ENCODE data around the gene RAD1.
A peak's percentile ranks its signal among the peaks of the same experiment; 100 is the strongest.

The RAD1 gene

GRCh38 chr5:34916518-34916917 lies 1.2 kb upstream of the RAD1 start:
- no peak for DNase-seq (ENCODE audit: low read depth in 2 of 2)

- no peak for DNase-seq (ENCODE audit: low read depth in 2 of 2)
Observed at GRCh38 chr5:34915856-34916192, 520 bp upstream of the RAD1 start.

GRCh38 chr5:34914671-34915138 lies 599 bp downstream of the RAD1 start:
- DNase-seq (ENCODE audit: low read depth in 2 of 2), result no peak

GRCh38 chr5:34913072-34913471 lies 2.2 kb downstream of the RAD1 start:
- DNase-seq (ENCODE audit: low read depth in 2 of 2), result no peak

GRCh38 chr5:34905564-34905963 lies 9.7 kb downstream of the RAD1 start:
- no peak for DNase-seq (ENCODE audit: low read depth in 2 of 2)

- DNase-seq (ENCODE audit: low read depth in 2 of 2), result no peak
Observed at GRCh38 chr5:34903260-34903659, 12.0 kb downstream of the RAD1 start.

- no peak for DNase-seq (ENCODE audit: low read depth in 2 of 2)
Observed at GRCh38 chr5:34900652-34901051, 14.7 kb downstream of the RAD1 start.

GRCh38 chr5:34899066-34899465 lies 16.2 kb downstream of the RAD1 start:
- no peak for DNase-seq (ENCODE audit: low read depth in 2 of 2)

- peak; percentile 21 to 33 for DNase-seq (ENCODE audit: low read depth in 2 of 2)
Observed at GRCh38 chr5:34898258-34898895, 16.9 kb downstream of the RAD1 start.

- DNase-seq (ENCODE audit: low read depth in 2 of 2), result no peak
Observed at GRCh38 chr5:34897646-34898045, 17.7 kb downstream of the RAD1 start.

- DNase-seq (ENCODE audit: low read depth in 2 of 2), result no peak
Observed at GRCh38 chr5:34895641-34896419, 19.5 kb downstream of the RAD1 start.

GRCh38 chr5:34894716-34895115 lies 20.6 kb downstream of the RAD1 start:
- no peak for DNase-seq (ENCODE audit: low read depth in 2 of 2)

- DNase-seq (ENCODE audit: low read depth in 2 of 2), result no peak
Observed at GRCh38 chr5:34892414-34892813, 22.9 kb downstream of the RAD1 start.

- no peak for DNase-seq (ENCODE audit: low read depth in 2 of 2)
Observed at GRCh38 chr5:34891981-34892380, 23.3 kb downstream of the RAD1 start.

GRCh38 chr5:34889394-34889793 lies 25.9 kb downstream of the RAD1 start:
- DNase-seq (ENCODE audit: low read depth in 2 of 2), result no peak

- DNase-seq (ENCODE audit: low read depth in 2 of 2), result no peak
Observed at GRCh38 chr5:34886392-34887119, 28.7 kb downstream of the RAD1 start.

- DNase-seq (ENCODE audit: low read depth in 2 of 2), result no peak
Observed at GRCh38 chr5:34881246-34881645, 34.1 kb downstream of the RAD1 start.

- no peak for DNase-seq (ENCODE audit: low read depth in 2 of 2)
Observed at GRCh38 chr5:34876275-34876674, 39.0 kb downstream of the RAD1 start.

- no peak for DNase-seq (ENCODE audit: low read depth in 2 of 2)
Observed at GRCh38 chr5:34870382-34870781, 44.9 kb downstream of the RAD1 start.

GRCh38 chr5:34869256-34869655 lies 46.0 kb downstream of the RAD1 start:
- DNase-seq (ENCODE audit: low read depth in 2 of 2), result no peak

GRCh38 chr5:34868791-34869190 lies 46.5 kb downstream of the RAD1 start:
- no peak for DNase-seq (ENCODE audit: low read depth in 2 of 2)

- DNase-seq (ENCODE audit: low read depth in 2 of 2), result no peak
Observed at GRCh38 chr5:34867660-34868059, 47.6 kb downstream of the RAD1 start.

- no peak for DNase-seq (ENCODE audit: low read depth in 2 of 2)
Observed at GRCh38 chr5:34866989-34867471, 48.3 kb downstream of the RAD1 start.

Data from stimulated activated CD4-positive, alpha-beta T cell treated with anti-CD3 and anti-CD28 coated beads, Interleukin-1b, Interleukin-23, amount 100 ng/mL, for 1 hour (primary cell).